Kidney (tissue), 14 donors: Measurements from ENCODE around the gene CTNNA2. TPM values are rescaled to one million over a fixed set of nuclear protein-coding genes. Genes with fewer than 3 reads are reported as not detected.

Experiments used
- DNase-seq, 5 donors: peaks; one replicate each; pipeline ENCODE4 v3.0.0-alpha.2; 2013 to 2020
- FAIRE-seq: peaks from 2 replicates; lab custom pipeline; 2012; peaks lifted over from hg19 to GRCh38; lab: Jason Lieb, UNC
- H3K27ac ChIP-seq, 2 donors: one replicate each; pipeline ENCODE4 v1.7.0; 2013; ENCODE audit warnings: low read depth in 2 of 2, low read length in 2 of 2, inconsistent platforms in 1 of 2
- H3K27me3 ChIP-seq: one replicate; pipeline ENCODE4 v1.7.1; 2013; ENCODE audit warnings: low read length, inconsistent platforms; ENCODE audit not compliant: control insufficient read depth, insufficient read depth
- H3K36me3 ChIP-seq, 3 donors: one replicate each; pipeline versions ENCODE4 v1.7.0 to v1.7.1; 2013; ENCODE audit warnings: low read length in 3 of 3, control low read depth in 1 of 3, inconsistent platforms in 1 of 3; ENCODE audit not compliant: insufficient read depth in 3 of 3, control insufficient read depth in 2 of 3
- H3K4me1 ChIP-seq, 3 donors: one replicate each; pipeline versions ENCODE4 v1.7.0 to v1.7.1; 2013; ENCODE audit warnings: low read length in 3 of 3, inconsistent platforms in 1 of 3, low read depth in 1 of 3; ENCODE audit not compliant: control insufficient read depth in 2 of 3, insufficient read depth in 2 of 3
- H3K4me3 ChIP-seq, 3 donors: one replicate each; pipeline versions ENCODE4 v1.7.0 to v1.8.1; 2013; ENCODE audit warnings: low read length in 3 of 3, control low read depth in 1 of 3, inconsistent platforms in 1 of 3
- H3K9ac ChIP-seq, 3 donors: one replicate each; pipeline versions ENCODE4 v1.7.0 to v1.7.1; 2013; ENCODE audit warnings: low read length in 3 of 3, control low read depth in 1 of 3, inconsistent platforms in 1 of 3
- H3K9me3 ChIP-seq, 3 donors: one replicate each; pipeline versions ENCODE4 v1.7.0 to v1.7.1; 2013; ENCODE audit warnings: low read length in 3 of 3, control low read depth in 1 of 3, inconsistent platforms in 1 of 3; ENCODE audit not compliant: control insufficient read depth in 2 of 3, insufficient read depth in 1 of 3
- intact Hi-C: fragments of 100-400 bp; cut with DNase I; formaldehyde crosslinking; loops from one replicate; pipeline ENCODE4 v1.11.1; 2022
- polyA plus RNA-seq: library from polyadenylated mRNA; stranded (reverse); fragments of 350-450 nt; fragmentation: Illumina TruSeq; extraction: RNeasy Lipid Tissue Mini Kit (QIAGEN cat#74804); gene quantifications from one replicate; pipeline ENCODE4 v1.2.3, GENCODE V29; 2014; ENCODE audit warnings: low read depth, low replicate concordance; ENCODE audit not compliant: insufficient read depth
- total RNA-seq: library from RNA; stranded (reverse); fragmentation: NEBNext Ultra II Directional; extraction: Animal tissue kit (Norgen Biotek cat#: 25700); gene quantifications from one replicate; pipeline ENCODE4 v1.2.1, GENCODE V29; 2021
- TF ChIP-seq, protein P1 (sequence below): IDR thresholded peaks from 3 replicates; pipeline ENCODE4 v1.5.1; 2012; ENCODE audit warnings: mild to moderate bottlenecking, moderate library complexity, borderline replicate concordance; ENCODE audit not compliant: insufficient read depth; ENCODE audit errors: extremely low read depth
- donor health status: control.
- donor health status: control.
- donor health status: control.
- donor health status: control.
- donor health status: control.
- donor health status: DM: yes; HTN: yes; CAD: no.
- donor health status: Normal renal cell carcinoma (clear cell type).

The CTNNA2 gene
- total and polyA plus RNA-seq, 2 donors from 2014 or later, result 0.47 TPM; not detected in 1

DNA sequence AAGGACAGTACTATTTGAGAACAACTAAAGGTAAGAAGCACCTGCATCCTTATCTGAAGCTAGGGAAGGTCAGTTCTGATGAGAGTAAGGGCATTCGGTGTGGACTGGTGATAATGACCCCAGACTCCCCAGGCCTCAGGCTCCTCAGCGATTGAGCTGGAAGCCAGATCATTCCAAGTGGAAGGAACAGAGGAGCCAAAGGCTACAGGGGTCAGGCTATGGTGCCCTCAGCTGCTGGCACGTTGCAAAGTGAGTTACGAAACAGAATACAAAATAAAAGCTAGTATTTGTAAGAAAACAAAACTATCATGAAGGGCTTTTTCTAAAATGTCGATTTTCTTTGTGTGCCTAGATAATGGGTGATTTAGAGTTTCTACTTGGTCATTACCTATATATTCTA, 960.2 kb downstream of the CTNNA2 start:
- no peak overlapping the region for H3K9ac ChIP-seq
- TF ChIP-seq, protein P1, sequence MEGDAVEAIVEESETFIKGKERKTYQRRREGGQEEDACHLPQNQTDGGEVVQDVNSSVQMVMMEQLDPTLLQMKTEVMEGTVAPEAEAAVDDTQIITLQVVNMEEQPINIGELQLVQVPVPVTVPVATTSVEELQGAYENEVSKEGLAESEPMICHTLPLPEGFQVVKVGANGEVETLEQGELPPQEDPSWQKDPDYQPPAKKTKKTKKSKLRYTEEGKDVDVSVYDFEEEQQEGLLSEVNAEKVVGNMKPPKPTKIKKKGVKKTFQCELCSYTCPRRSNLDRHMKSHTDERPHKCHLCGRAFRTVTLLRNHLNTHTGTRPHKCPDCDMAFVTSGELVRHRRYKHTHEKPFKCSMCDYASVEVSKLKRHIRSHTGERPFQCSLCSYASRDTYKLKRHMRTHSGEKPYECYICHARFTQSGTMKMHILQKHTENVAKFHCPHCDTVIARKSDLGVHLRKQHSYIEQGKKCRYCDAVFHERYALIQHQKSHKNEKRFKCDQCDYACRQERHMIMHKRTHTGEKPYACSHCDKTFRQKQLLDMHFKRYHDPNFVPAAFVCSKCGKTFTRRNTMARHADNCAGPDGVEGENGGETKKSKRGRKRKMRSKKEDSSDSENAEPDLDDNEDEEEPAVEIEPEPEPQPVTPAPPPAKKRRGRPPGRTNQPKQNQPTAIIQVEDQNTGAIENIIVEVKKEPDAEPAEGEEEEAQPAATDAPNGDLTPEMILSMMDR, result no peak

GRCh38 chr2:80473796-80474195, 960.9 kb downstream of the CTNNA2 start:
- H3K27ac ChIP-seq, result no peak overlapping the region
- no peak for DNase-seq
- H3K36me3 ChIP-seq, result no peaks in the 10 kb centered on the region
- H3K9ac ChIP-seq, result no peak overlapping the region
- H3K4me3 ChIP-seq, result no peak overlapping the region
- H3K27me3 ChIP-seq, result no peaks in the 10 kb centered on the region
- intact Hi-C loops, result no loop called here
- no peak for FAIRE-seq
- H3K9me3 ChIP-seq, result no peaks in the 10 kb centered on the region
- no peaks in the 10 kb centered on the region for H3K4me1 ChIP-seq
- TF ChIP-seq, protein P1, result no peak

More for the DNA sequence above, 960.2 kb downstream of the CTNNA2 start:
- Histone ChIP-seq H3K27me3 (no peaks in the 10 kb centered on the region), H3K4me1 (no peaks in the 10 kb centered on the region), H3K36me3 (no peaks in the 10 kb centered on the region), H3K9me3 (no peaks in the 10 kb centered on the region), H3K4me3 (no peak overlapping the region), H3K27ac (no peak overlapping the region)
- DNase-seq (no peak), FAIRE-seq (no peak)
- intact Hi-C loops, result no loop called here

GRCh38 chr2:80475970-80476369, 963.1 kb downstream of the CTNNA2 start:
- Histone ChIP-seq H3K9me3 (no peaks in the 10 kb centered on the region), H3K9ac (no peak overlapping the region), H3K27ac (no peak overlapping the region), H3K4me3 (no peak overlapping the region), H3K4me1 (no peaks in the 10 kb centered on the region), H3K36me3 (no peaks in the 10 kb centered on the region), H3K27me3 (no peaks in the 10 kb centered on the region)
- no peak for FAIRE-seq
- intact Hi-C loops, result no loop called here
- TF ChIP-seq, protein P1, result no peak
- no peak for DNase-seq

DNA sequence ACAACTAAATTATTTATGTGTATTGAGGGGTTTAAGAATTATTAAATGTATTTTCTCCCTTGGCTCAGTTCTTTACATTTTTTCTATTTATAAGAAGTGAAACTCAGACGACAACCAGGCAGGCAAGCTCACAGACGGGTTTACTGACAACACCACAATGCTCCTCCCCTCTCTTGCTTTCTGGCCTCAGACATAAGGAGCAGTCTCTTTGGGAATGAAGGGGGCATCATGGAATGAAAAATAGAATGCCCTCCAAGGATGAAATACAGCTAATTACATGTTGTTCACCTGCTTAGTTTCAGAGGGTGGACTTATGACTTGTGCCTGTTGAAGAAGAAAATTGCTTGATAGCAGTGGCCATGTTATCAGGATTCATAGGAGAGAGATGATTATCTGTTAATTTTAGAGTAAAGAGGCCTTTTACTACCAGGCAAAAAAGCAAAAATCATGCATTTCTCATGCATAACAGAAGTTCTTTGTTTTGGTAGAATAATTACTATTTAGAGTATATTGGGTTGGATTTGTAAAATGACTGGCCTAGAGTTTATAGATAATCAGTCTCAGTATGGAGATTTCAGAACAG, 963.8 kb downstream of the CTNNA2 start:
- Histone ChIP-seq H3K4me3 (no peak overlapping the region), H3K9me3 (no peaks in the 10 kb centered on the region), H3K27me3 (no peaks in the 10 kb centered on the region), H3K27ac (no peak overlapping the region), H3K9ac (no peak overlapping the region), H3K4me1 (no peaks in the 10 kb centered on the region), H3K36me3 (no peaks in the 10 kb centered on the region)
- TF ChIP-seq, protein P1, result no peak
- DNase-seq, result no peak
- FAIRE-seq, result no peak
- intact Hi-C loops, result no loop called here
